OCI-LY7 (cell line): Measurements from ENCODE around the gene RPH3AL. TPM values are rescaled to one million over a fixed set of nuclear protein-coding genes. Genes with fewer than 3 reads are reported as not detected.

Source experiments
- BruUV-seq: library from RNA; stranded (reverse); fragments of 400-500 nt; replicated peaks from 2 replicates; lab custom pipeline; 2021; lab: Mats Ljungman, UMichigan
- CTCF ChIA-PET: fragments of 300-600 bp; sonication (Branson Sonifier 250); formaldehyde crosslinking; loops from one replicate; lab custom pipeline; 2022; ENCODE audit warnings: antibody characterized with exemption; ENCODE audit not compliant: unreplicated experiment; lab: Charles Lee
- POLR2A ChIA-PET: fragments of 300-600 bp; sonication (Branson Sonifier 250); formaldehyde crosslinking; loops from one replicate; lab custom pipeline; 2022; ENCODE audit warnings: antibody characterized with exemption; lab: Charles Lee
- DNase-seq: peaks from one replicate; pipeline ENCODE4 v3.0.0-alpha.2; 2015; ENCODE audit warnings: low spot score
- H2AFZ ChIP-seq: fragments of 200-600 bp; sonication (generic), shearing (Covaris generic); 2 replicates; pipeline ENCODE4 v1.6.1; 2014; ENCODE audit warnings: mild to moderate bottlenecking, antibody characterized with exemption, low read length, moderate library complexity
- H3K27ac ChIP-seq: fragments of 200-600 bp; sonication (generic); 2 replicates; pipeline ENCODE4 v1.5.1; 2014; ENCODE audit warnings: mixed run types, low read depth, mild to moderate bottlenecking, moderate library complexity, low read length, inconsistent platforms; ENCODE audit not compliant: poor library complexity, severe bottlenecking
- H3K36me3 ChIP-seq: fragments of 200-600 bp; sonication (generic); 2 replicates; pipeline ENCODE4 v1.6.1; 2014; ENCODE audit warnings: mild to moderate bottlenecking, antibody characterized with exemption, low read length, moderate library complexity, mixed read lengths; ENCODE audit not compliant: insufficient read depth
- H3K4me1 ChIP-seq: fragments of 200-600 bp; sonication (generic); 2 replicates; pipeline ENCODE4 v1.5.1; 2014; ENCODE audit warnings: mild to moderate bottlenecking, low read length; ENCODE audit not compliant: insufficient read depth, poor library complexity, severe bottlenecking
- H3K4me2 ChIP-seq: fragments of 200-600 bp; sonication (generic); 2 replicates; pipeline ENCODE4 v1.6.1; 2014; ENCODE audit warnings: mild to moderate bottlenecking, low read length
- H3K4me3 ChIP-seq: fragments of 200-600 bp; sonication (generic); 2 replicates; pipeline ENCODE4 v1.5.1; 2014; ENCODE audit warnings: mild to moderate bottlenecking, low read depth, low read length; ENCODE audit not compliant: poor library complexity, severe bottlenecking
- H3K79me2 ChIP-seq: fragments of 200-600 bp; sonication (generic); 2 replicates; pipeline ENCODE4 v1.6.1; 2016; ENCODE audit warnings: low read depth, mild to moderate bottlenecking, low read length, moderate library complexity, mixed read lengths; ENCODE audit not compliant: insufficient read depth
- H3K9me2 ChIP-seq: fragments of 200-600 bp; sonication (generic); 2 replicates; pipeline ENCODE4 v1.6.1; 2016; ENCODE audit warnings: mild to moderate bottlenecking, low read length, mixed read lengths; ENCODE audit not compliant: insufficient read depth
- H3K9me3 ChIP-seq: fragments of 200-600 bp; sonication (generic); 2 replicates; pipeline ENCODE4 v1.6.1; 2014; ENCODE audit warnings: mild to moderate bottlenecking, mixed run types, low read length, mixed read lengths
- H4K20me1 ChIP-seq: fragments of 200-600 bp; sonication (generic); 2 replicates; pipeline ENCODE4 v1.6.1; 2014; ENCODE audit warnings: mild to moderate bottlenecking, antibody characterized with exemption, low read length, moderate library complexity, mixed read lengths; ENCODE audit not compliant: insufficient read depth
- CTCF ChIP-seq: fragments of 200-600 bp; sonication (generic); conservative IDR thresholded peaks from 2 replicates; pipeline ENCODE4 v1.5.1; 2014; ENCODE audit warnings: mild to moderate bottlenecking, antibody characterized with exemption, low read length, moderate library complexity, mixed read lengths
- EZH2phosphoT487 ChIP-seq: fragments of 200-600 bp; sonication (generic); IDR thresholded peaks from 2 replicates; pipeline ENCODE4 v1.6.1; 2018; ENCODE audit warnings: low read depth, borderline replicate concordance, mild to moderate bottlenecking, mixed run types, antibody characterized with exemption, low read length, moderate library complexity, mixed read lengths
- intact Hi-C: fragments of 100-400 bp; cut with micrococcal nuclease; formaldehyde crosslinking; loops from one replicate; pipeline ENCODE4 v1.10.0; 2022; ENCODE audit not compliant: unreplicated experiment
- total RNA-seq, 2 experiments: library from RNA; depleted of rRNA in 1 of 2; stranded (reverse); fragments of >200 nt in 1 of 2; shearing (Covaris generic) in 1 of 2; gene quantifications; 2 replicates each; pipeline ENCODE4 v1.2.3, GENCODE V29; 2014 to 2022

The RPH3AL gene
- total RNA-seq, 2 experiments from 2014 or later, result 1.0 to 2.2 TPM

DNA sequence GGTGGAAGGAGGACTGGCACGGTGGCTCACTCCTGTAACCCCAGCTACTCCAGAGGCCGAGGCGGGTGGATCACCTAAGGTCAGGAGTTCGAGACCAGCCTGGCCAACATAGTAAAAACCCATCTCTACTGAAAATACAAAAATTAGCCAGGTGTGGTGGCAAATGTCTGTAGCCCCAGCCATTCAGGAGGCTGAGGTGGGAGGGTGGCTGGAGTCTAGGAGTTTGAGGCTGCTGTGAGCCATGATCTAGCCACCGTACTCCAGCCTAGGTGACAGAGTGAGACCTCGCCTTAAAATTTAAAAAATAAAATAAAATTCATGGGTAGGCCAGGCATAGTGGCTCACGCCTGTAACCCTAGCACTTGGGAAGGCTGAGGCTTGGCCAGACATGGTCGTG, 1.2 kb upstream of the RPH3AL start:
- intact Hi-C loops, result no loop called here
- Histone ChIP-seq H3K9me2 (no peaks in the 10 kb centered on the region), H3K4me1 (no peaks in the 10 kb centered on the region), H3K9me3 (peaks cover 11% of the 10 kb centered on the region), H3K4me2 (no peak overlapping the region), H2AFZ (no peak overlapping the region), H3K79me2 (no peaks in the 10 kb centered on the region), H4K20me1 (no peaks in the 10 kb centered on the region), H3K27ac (no peak overlapping the region), H3K36me3 (no peaks in the 10 kb centered on the region), H3K4me3 (no peak overlapping the region)
- BruUV-seq, result no TSS peak
- CTCF ChIA-PET, result no interaction called here
- no peak for TF ChIP-seq CTCF
- no peak for TF ChIP-seq EZH2phosphoT487
- no peak for DNase-seq
- POLR2A ChIA-PET, result no interaction called here

DNA sequence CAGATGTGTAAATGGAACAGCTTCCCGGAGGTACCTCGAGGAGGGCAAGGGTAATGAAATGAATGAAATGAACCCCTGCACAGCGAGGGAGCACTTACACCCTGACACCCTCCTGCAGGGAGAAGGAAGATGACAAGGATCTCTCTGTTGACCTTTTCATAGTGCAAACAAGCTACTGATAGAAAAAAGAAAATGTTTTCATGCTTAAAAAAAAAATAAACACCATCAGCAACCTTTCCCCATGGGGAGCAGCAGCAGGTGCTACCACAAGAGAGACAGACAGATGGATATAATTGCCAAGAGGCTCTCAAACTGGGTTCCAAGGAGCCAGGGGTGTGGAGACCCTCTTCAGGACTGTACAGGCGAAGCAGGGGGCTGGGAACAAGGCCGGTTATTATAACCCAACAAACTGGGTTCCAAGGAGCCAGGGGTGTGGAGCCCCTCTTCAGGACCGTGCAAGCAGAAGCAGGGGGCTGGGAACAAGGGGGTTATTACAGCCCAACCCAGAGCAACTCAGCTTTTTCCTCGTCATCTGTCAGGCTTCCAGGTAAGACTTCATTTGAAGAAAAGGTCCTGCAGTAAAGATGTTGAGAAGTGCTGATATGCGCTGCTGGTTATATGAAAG, 718 bp upstream of the RPH3AL start:
- Histone ChIP-seq H3K4me1 (no peaks in the 10 kb centered on the region), H3K4me2 (no peak overlapping the region), H3K36me3 (no peaks in the 10 kb centered on the region), H3K79me2 (no peaks in the 10 kb centered on the region), H3K4me3 (no peak overlapping the region), H3K9me2 (no peaks in the 10 kb centered on the region), H3K27ac (no peak overlapping the region), H2AFZ (no peak overlapping the region), H4K20me1 (no peaks in the 10 kb centered on the region), H3K9me3 (peaks cover 11% of the 10 kb centered on the region)
- no TSS peak for BruUV-seq
- CTCF ChIA-PET, result no interaction called here
- intact Hi-C loops, result no loop called here
- no peak for DNase-seq
- TF ChIP-seq EZH2phosphoT487 (no peak), CTCF (no peak)
- POLR2A ChIA-PET, result interaction anchor here (0.9 kb wide), 1 partner anchor 10 kb away, joined by 3 read pairs; no protein-coding TSS in a partner anchor

- POLR2A ChIA-PET, result no interaction called here
- peaks cover 9% of the 10 kb centered on the region for H3K9me3 ChIP-seq
- intact Hi-C loops, result no loop called here
- no peaks in the 10 kb centered on the region for H3K79me2 ChIP-seq
- TF ChIP-seq EZH2phosphoT487 (no peak), CTCF (no peak)
- no peaks in the 10 kb centered on the region for H3K36me3 ChIP-seq
- DNase-seq, result no peak
- no peaks in the 10 kb centered on the region for H4K20me1 ChIP-seq
- no peaks in the 10 kb centered on the region for H3K4me1 ChIP-seq
- H3K4me3 ChIP-seq, result no peak overlapping the region
- no TSS peak for BruUV-seq
- no peak overlapping the region for H3K27ac ChIP-seq
- CTCF ChIA-PET, result no interaction called here
- H3K4me2 ChIP-seq, result no peak overlapping the region
- H3K9me2 ChIP-seq, result no peaks in the 10 kb centered on the region
- H2AFZ ChIP-seq, result no peak overlapping the region
Measured at GRCh38 chr17:351875-352420, 659 bp downstream of the RPH3AL start.
